Measurements from ENCODE around the gene CAMK2G. TPM values are rescaled to one million over a fixed set of nuclear protein-coding genes. Genes with fewer than 3 reads are reported as not detected.
"Not testable (repeated sequence)": the region's sequence is repeated elsewhere in the genome, so short reads cannot be mapped to it uniquely, and the experiment has no call there.

CAMK2G gene
- polyA plus RNA-seq (2012; ENCODE audit: insufficient read depth, insufficient read length) = 48.0 TPM

GRCh38 chr10:73874267-73875138 is at the start of gene CAMK2G:
TSS of gene CAMK2G (minus strand) at chr10:73874555. CDS start at chr10:73874461, 94 bp downstream.
- H3K4me3 ChIP-seq (ENCODE audit: low read length) = peak within 1 kb of the TSS; percentile 62
- peak; percentile 72 for DNase-seq (ENCODE audit: low read depth, low spot score)

GRCh38 chr10:73922864-73923133 is 48.4 kb upstream of the CAMK2G start:
- no peak overlapping the region for H3K4me3 ChIP-seq (ENCODE audit: low read length)
- DNase-seq (ENCODE audit: low read depth, low spot score) = no peak

GRCh38 chr10:73922007-73922863 is 47.9 kb upstream of the CAMK2G start:
- DNase-seq (ENCODE audit: low read depth, low spot score) = peak; percentile 80
- no peak overlapping the region for H3K4me3 ChIP-seq (ENCODE audit: low read length)

GRCh38 chr10:73920089-73920488 is 45.7 kb upstream of the CAMK2G start:
- no peak for DNase-seq (ENCODE audit: low read depth, low spot score)
- no peak overlapping the region for H3K4me3 ChIP-seq (ENCODE audit: low read length)

- not testable (repeated sequence) for DNase-seq (ENCODE audit: low read depth, low spot score); H3K4me3 ChIP-seq (ENCODE audit: low read length)
Observed at GRCh38 chr10:73919481-73919880, 45.1 kb upstream of the CAMK2G start.

- no peak overlapping the region for H3K4me3 ChIP-seq (ENCODE audit: low read length)
Observed at GRCh38 chr10:73917566-73918305, 43.4 kb upstream of the CAMK2G start.

GRCh38 chr10:73916761-73917470 is 42.6 kb upstream of the CAMK2G start:
- no peak for DNase-seq (ENCODE audit: low read depth, low spot score)

More at GRCh38 chr10:73917566-73918305, 43.4 kb upstream of the CAMK2G start:
- DNase-seq (ENCODE audit: low read depth, low spot score) = no peak

GRCh38 chr10:73915206-73915851 is 41.0 kb upstream of the CAMK2G start:
- no peak for DNase-seq (ENCODE audit: low read depth, low spot score)
- H3K4me3 ChIP-seq (ENCODE audit: low read length) = no peak overlapping the region

More at GRCh38 chr10:73916761-73917470, 42.6 kb upstream of the CAMK2G start:
- H3K4me3 ChIP-seq (ENCODE audit: low read length) = no peak overlapping the region

- no peak for DNase-seq (ENCODE audit: low read depth, low spot score)
- H3K4me3 ChIP-seq (ENCODE audit: low read length) = no peak overlapping the region
Observed at GRCh38 chr10:73914036-73914435, 39.7 kb upstream of the CAMK2G start.

GRCh38 chr10:73911553-73912004 is 37.2 kb upstream of the CAMK2G start:
- H3K4me3 ChIP-seq (ENCODE audit: low read length) = peak overlapping the region; percentile 50
- DNase-seq (ENCODE audit: low read depth, low spot score) = no peak

GRCh38 chr10:73910764-73911552 is 36.6 kb upstream of the CAMK2G start, which contains the start of gene PLAU:
TSS of gene PLAU (plus strand) at chr10:73911132. CDS start at chr10:73911556, 424 bp downstream.
- DNase-seq (ENCODE audit: low read depth, low spot score) = no peak
- H3K4me3 ChIP-seq (ENCODE audit: low read length) = peak within 1 kb of the TSS; percentile 50

- peak; percentile 34 for DNase-seq (ENCODE audit: low read depth, low spot score)
- H3K4me3 ChIP-seq (ENCODE audit: low read length) = peak overlapping the region; percentile 50
Observed at GRCh38 chr10:73910401-73910763, 36.0 kb upstream of the CAMK2G start.

- DNase-seq (ENCODE audit: low read depth, low spot score) = no peak
- H3K4me3 ChIP-seq (ENCODE audit: low read length) = no peak overlapping the region
Observed at GRCh38 chr10:73909540-73910115, 35.3 kb upstream of the CAMK2G start.

GRCh38 chr10:73908853-73909539 is 34.6 kb upstream of the CAMK2G start:
- H3K4me3 ChIP-seq (ENCODE audit: low read length) = no peak overlapping the region
- no peak for DNase-seq (ENCODE audit: low read depth, low spot score)

GRCh38 chr10:73907841-73908517 is 33.6 kb upstream of the CAMK2G start:
- DNase-seq (ENCODE audit: low read depth, low spot score) = no peak
- H3K4me3 ChIP-seq (ENCODE audit: low read length) = no peak overlapping the region

All from Jurkat, Clone E6-1 (cell line).